22Rv1 (cell line): ENCODE measurements around the gene UBE2S.

Experiments
- ZFX ChIP-seq: fragments of 450-650 bp; IDR thresholded peaks from 2 replicates; pipeline ENCODE4 v1.6.1; 2017; ENCODE audit warnings: antibody characterized with exemption, borderline replicate concordance
- TF ChIP-seq, protein P1 (sequence below): fragments of 450-650 bp; IDR thresholded peaks from 2 replicates; pipeline ENCODE4 v1.5.1; 2017; ENCODE audit warnings: mild to moderate bottlenecking

DNA sequence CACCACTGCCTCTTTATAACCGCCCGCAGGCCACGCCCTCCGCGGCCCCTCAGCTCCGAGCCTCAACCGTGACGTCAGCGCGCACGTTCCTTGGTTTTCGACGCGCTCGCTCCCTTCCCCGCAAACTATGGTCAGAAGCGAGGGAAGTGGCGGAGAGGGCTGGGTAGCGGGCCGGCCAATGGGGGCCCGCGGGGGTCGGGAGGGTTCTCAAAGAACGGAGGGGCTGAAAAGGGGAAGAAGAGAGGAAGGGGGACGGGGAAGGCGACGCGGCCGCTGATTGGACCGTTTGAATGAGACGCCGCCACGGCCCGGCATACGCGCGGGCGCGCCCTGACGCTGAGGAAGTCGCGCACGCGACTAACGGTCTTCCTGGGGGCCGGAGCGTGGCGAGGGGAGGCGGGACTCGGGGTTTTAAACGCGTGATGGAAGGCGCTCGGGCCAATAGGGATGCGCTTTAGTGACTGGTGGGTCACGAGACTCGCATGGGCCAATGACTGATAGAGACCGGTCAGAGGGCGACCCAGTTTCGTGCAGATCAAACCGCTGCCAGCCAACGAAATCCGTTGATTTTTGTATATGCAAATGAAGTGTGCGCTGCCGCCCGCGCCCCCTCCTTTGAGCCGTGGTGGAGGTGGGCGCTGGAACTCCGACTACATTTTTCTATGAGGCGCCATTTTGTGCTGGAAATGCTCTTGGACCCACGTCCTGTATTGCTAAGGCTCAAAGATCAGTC, 378 bp upstream of the UBE2S start:
- TF ChIP-seq, protein P1, sequence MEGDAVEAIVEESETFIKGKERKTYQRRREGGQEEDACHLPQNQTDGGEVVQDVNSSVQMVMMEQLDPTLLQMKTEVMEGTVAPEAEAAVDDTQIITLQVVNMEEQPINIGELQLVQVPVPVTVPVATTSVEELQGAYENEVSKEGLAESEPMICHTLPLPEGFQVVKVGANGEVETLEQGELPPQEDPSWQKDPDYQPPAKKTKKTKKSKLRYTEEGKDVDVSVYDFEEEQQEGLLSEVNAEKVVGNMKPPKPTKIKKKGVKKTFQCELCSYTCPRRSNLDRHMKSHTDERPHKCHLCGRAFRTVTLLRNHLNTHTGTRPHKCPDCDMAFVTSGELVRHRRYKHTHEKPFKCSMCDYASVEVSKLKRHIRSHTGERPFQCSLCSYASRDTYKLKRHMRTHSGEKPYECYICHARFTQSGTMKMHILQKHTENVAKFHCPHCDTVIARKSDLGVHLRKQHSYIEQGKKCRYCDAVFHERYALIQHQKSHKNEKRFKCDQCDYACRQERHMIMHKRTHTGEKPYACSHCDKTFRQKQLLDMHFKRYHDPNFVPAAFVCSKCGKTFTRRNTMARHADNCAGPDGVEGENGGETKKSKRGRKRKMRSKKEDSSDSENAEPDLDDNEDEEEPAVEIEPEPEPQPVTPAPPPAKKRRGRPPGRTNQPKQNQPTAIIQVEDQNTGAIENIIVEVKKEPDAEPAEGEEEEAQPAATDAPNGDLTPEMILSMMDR: no peak
- no peak for TF ChIP-seq ZFX
